Adrenal gland (tissue), 12 donors: ENCODE results near the gene IFI35. TPM values are rescaled to one million over a fixed set of nuclear protein-coding genes. Genes with fewer than 3 reads are reported as not detected.

ENCODE experiments used
- DNase-seq, 7 donors: peaks; one replicate each; pipeline ENCODE4 v3.0.0-alpha.2; 2019 to 2020
- H3K27ac ChIP-seq, 5 donors: fragments of 200-600 bp; sonication (generic) in 4 of 5; 1 replicate in 3 of 5; 2 replicates in 2 of 5; pipeline versions ENCODE4 v1.5.1 to v1.8.0; 2016 to 2020; ENCODE audit warnings: mild to moderate bottlenecking in 1 of 5
- H3K27me3 ChIP-seq: fragments of 200-600 bp; 2 replicates; pipeline ENCODE4 v1.8.0; 2021
- H3K36me3 ChIP-seq, 2 donors: fragments of 200-600 bp; replicated peaks in 1 of 2; 1 replicate in 1 of 2; 2 replicates in 1 of 2; pipeline versions ENCODE4 v1.5.1 to v1.8.0; 2018 to 2022
- H3K4me1 ChIP-seq, 2 donors: fragments of 200-600 bp; replicated peaks in 1 of 2; 1 replicate in 1 of 2; 2 replicates in 1 of 2; pipeline versions ENCODE4 v1.5.1 to v1.8.0; 2018 to 2021
- H3K4me3 ChIP-seq, 4 donors: fragments of 200-600 bp; sonication (generic) in 3 of 4; one replicate each; pipeline ENCODE4 v1.5.1; 2016 to 2018
- H3K9me3 ChIP-seq, 3 donors: fragments of 200-600 bp; sonication (generic) in 1 of 3; replicated peaks in 1 of 3; 1 replicate in 2 of 3; 2 replicates in 1 of 3; pipeline versions ENCODE4 v1.5.1 to v1.8.0; 2016 to 2021
- POLR2A ChIP-seq, 2 donors: fragments of 450-650 bp; IDR thresholded peaks; one replicate each; pipeline ENCODE4 v1.6.1; 2017; ENCODE audit warnings: antibody characterized with exemption in 2 of 2, mild to moderate bottlenecking in 2 of 2, moderate library complexity in 1 of 2
- WGBS, 4 donors: extraction: QIAGEN DNeasy Blood & Tissue Kit in 2 of 4; methylation state at CpG; one replicate each; pipeline versions ENCODE4 v1.1.5 to v1.1.7; 2013 to 2017; 5-methylcytosine and 5-hydroxymethylcytosine counted together
- intact Hi-C, 2 donors: fragments of 100-400 bp; cut with DNase I; formaldehyde crosslinking; loops; one replicate each; pipeline versions ENCODE4 v1.14.1 to v1.15.0; 2022 to 2023
- polyA plus RNA-seq, 3 donors: library from polyadenylated mRNA; stranded (reverse); fragments of 200-250 nt in 2 of 3; fragments of 350-450 nt in 1 of 3; fragmentation: Illumina TruSeq in 1 of 3; extraction: RNeasy Lipid Tissue Mini Kit (QIAGEN cat#74804) in 1 of 3; gene quantifications; one replicate each; pipeline ENCODE4 v1.2.3, GENCODE V29; 2013 to 2014
- total RNA-seq, 9 donors: library from RNA; depleted of rRNA in 4 of 9; stranded (reverse); fragments of >200 nt in 4 of 9; fragments of 120-200 nt in 1 of 9; fragmentation: NEBNext Ultra II Directional in 1 of 9; extraction: Animal tissue kit (Norgen Biotek cat#: 25700) in 1 of 9; gene quantifications; one replicate each; pipeline versions ENCODE4 v1.1.0 to v1.2.4, GENCODE V29; 2013 to 2023
- TF ChIP-seq, protein P1 (sequence below), 6 experiments: fragments of 450-650 bp in 4 of 6; fragments of 200-600 bp in 2 of 6; sonication (generic) in 1 of 6; IDR thresholded peaks; 1 replicate in 5 of 6; 2 replicates in 1 of 6; pipeline versions ENCODE4 v1.5.1 to v1.8.0; 2016 to 2021; ENCODE audit warnings: antibody characterized with exemption in 6 of 6, mild to moderate bottlenecking in 2 of 6, moderate library complexity in 1 of 6
- donor health status: healthy with polysubstance abuse.
- donor health status: Bipolar disorder and iron deficiency.
- donor health status: DM: yes; HTN: yes; CAD: no.
- donor health status: DM: no; HTN: no; CAD: no.
- donor health status: DM: no; HTN: no; CAD: no.
- donor health status: DM: yes; HTN: yes; CAD: no.

IFI35 gene
- total and polyA plus RNA-seq, 12 donors, result 38.4 to 91.4 (median 64.2) TPM

- peaks cover 0 to 10% of the 10 kb centered on the region in 2 donors for H3K4me1 ChIP-seq
- intact Hi-C loops, result loop anchor here (10.0 kb wide), 2 partner anchors 59 to 289 kb away; no protein-coding TSS in a partner anchor
- no peak for TF ChIP-seq POLR2A (IDR thresholded peaks at IDR 0.05)
- TF ChIP-seq, protein P1, sequence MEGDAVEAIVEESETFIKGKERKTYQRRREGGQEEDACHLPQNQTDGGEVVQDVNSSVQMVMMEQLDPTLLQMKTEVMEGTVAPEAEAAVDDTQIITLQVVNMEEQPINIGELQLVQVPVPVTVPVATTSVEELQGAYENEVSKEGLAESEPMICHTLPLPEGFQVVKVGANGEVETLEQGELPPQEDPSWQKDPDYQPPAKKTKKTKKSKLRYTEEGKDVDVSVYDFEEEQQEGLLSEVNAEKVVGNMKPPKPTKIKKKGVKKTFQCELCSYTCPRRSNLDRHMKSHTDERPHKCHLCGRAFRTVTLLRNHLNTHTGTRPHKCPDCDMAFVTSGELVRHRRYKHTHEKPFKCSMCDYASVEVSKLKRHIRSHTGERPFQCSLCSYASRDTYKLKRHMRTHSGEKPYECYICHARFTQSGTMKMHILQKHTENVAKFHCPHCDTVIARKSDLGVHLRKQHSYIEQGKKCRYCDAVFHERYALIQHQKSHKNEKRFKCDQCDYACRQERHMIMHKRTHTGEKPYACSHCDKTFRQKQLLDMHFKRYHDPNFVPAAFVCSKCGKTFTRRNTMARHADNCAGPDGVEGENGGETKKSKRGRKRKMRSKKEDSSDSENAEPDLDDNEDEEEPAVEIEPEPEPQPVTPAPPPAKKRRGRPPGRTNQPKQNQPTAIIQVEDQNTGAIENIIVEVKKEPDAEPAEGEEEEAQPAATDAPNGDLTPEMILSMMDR (IDR thresholded peaks at IDR 0.05), result no peak
- peak in 1 of 7 donors; percentile 32 for DNase-seq
- 65 to 78% (median 70%) methylated on average over 13 to 16 of the region's 16 CpGs for WGBS, 4 donors
- H3K9me3 ChIP-seq, result no peaks in the 10 kb centered on the region
- no peak overlapping the region for H3K4me3 ChIP-seq
- no peak overlapping the region for H3K27ac ChIP-seq
- no peaks in the 10 kb centered on the region for H3K27me3 ChIP-seq
- no peaks in the 10 kb centered on the region for H3K36me3 ChIP-seq
These were observed 19.4 kb downstream of the IFI35 start for GRCh38 chr17:43025766-43026537.

DNA sequence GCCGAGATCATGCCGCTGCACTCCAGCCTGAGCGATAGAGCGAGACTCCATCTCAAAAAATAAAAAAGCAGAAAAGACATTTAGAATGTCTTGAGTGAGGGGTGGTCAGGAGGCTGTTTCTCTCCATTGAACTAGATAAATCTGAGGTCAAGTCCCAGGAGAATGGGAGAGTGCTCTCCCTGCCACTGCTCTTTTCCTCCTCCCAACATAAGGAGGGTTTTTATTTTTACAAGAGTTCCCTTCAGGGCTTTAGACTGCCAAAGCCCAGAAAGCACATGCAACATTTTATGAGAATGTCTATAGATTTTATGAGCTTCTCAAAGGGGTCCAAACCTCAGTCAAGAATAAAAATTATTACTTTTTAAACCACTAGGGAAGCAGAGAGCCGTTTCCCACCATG is 20.0 kb downstream of the IFI35 start:
- Histone ChIP-seq H3K36me3 (no peaks in the 10 kb centered on the region), H3K4me3 (no peak overlapping the region), H3K27me3 (no peaks in the 10 kb centered on the region), H3K27ac (no peak overlapping the region), H3K4me1 (peaks cover 0 to 10% of the 10 kb centered on the region in 2 donors), H3K9me3 (no peaks in the 10 kb centered on the region)
- intact Hi-C loops, result loop anchor here (10.0 kb wide), 2 partner anchors 58 to 288 kb away; no protein-coding TSS in a partner anchor
- WGBS, 4 donors, result 68 to 80% (median 76%) methylated on average over 5 of the region's 5 CpGs
- TF ChIP-seq POLR2A (IDR thresholded peaks at IDR 0.05), result no peak
- TF ChIP-seq, protein P1 (IDR thresholded peaks at IDR 0.05), result no peak
- no peak for DNase-seq

- Histone ChIP-seq H3K36me3 (no peaks in the 10 kb centered on the region), H3K4me3 (no peak overlapping the region), H3K27me3 (no peaks in the 10 kb centered on the region), H3K27ac (no peak overlapping the region), H3K9me3 (no peaks in the 10 kb centered on the region), H3K4me1 (peaks cover 0 to 10% of the 10 kb centered on the region in 2 donors)
- peak in 1 of 7 donors; percentile 16 for DNase-seq
- WGBS, 4 donors, result 80 to 89% (median 84%) methylated on average over 8 to 9 of the region's 9 CpGs
- TF ChIP-seq, protein P1 (IDR thresholded peaks at IDR 0.05), result no peak
- TF ChIP-seq POLR2A (IDR thresholded peaks at IDR 0.05), result no peak
- intact Hi-C loops, result loop anchor here (10.0 kb wide), 2 partner anchors 57 to 287 kb away; no protein-coding TSS in a partner anchor
These were observed 20.8 kb downstream of the IFI35 start for GRCh38 chr17:43027091-43028032.
